ENCODE data around the gene ATG9B.

ATG9B gene

DNA sequence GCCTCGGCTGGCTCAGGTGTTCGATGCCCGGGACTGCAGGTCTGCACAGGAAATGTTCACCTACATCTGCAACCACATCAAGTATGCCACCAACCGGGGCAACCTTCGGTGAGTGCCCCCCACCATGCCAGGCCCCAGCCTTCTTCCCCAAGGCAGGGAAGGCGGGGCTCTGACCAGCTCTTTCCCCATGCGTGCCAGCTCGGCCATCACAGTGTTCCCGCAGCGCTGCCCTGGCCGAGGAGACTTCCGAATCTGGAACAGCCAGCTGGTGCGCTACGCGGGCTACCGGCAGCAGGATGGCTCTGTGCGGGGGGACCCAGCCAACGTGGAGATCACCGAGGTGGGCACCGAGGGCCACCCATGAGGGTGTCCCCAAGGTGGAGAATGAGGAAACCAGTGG lies 26.0 kb downstream of the ATG9B start:
- no peak for DNase-seq (ENCODE audit: low read depth)

GRCh38 chr7:150997817-150998216 lies 26.5 kb downstream of the ATG9B start:
- DNase-seq (ENCODE audit: low read depth), result no peak

DNA sequence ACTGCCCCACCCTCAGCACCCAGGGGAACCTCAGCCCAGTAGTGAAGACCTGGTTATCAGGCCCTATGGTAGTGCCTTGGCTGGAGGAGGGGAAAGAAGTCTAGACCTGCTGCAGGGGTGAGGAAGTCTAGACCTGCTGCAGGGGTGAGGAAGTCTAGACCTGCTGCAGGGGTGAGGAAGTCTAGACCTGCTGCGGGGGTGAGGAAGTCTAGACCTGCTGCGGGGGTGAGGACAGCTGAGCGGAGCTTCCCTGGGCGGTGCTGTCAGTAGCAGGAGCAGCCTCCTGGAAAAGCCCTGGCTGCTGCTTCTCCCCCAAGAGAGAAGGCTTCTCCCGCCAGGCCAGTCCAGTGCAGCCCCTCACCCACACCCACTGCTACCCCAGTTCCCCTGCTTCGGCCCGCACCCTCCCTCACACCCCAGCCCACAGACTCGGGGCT lies 27.2 kb downstream of the ATG9B start:
- DNase-seq (ENCODE audit: low read depth), result no peak

DNA sequence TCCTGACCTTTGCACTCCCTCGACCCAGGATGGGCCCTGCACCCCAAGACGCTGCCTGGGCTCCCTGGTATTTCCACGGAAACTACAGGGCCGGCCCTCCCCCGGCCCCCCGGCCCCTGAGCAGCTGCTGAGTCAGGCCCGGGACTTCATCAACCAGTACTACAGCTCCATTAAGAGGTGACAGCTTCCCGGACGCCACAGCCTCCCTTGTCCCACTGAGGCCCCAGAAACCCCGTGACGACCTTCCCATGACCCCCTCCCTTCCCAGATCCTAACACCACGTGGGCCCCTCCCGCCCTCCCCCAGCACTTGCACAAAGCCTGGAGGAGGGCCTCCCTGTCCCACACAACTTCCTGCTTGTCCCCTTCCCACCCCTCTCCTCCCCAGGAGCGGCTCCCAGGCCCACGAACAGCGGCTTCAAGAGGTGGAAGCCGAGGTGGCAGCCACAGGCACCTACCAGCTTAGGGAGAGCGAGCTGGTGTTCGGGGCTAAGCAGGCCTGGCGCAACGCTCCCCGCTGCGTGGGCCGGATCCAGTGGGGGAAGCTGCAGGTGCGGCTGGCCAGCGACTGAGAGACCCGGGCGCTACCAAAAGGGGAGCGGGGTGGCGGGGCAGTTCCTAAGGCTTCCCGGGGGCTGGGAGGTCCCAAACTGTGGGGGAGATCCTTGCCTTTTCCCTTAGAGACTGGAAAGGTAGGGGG lies 27.8 kb downstream of the ATG9B start:
- DNase-seq (ENCODE audit: low read depth), result no peak

DNA sequence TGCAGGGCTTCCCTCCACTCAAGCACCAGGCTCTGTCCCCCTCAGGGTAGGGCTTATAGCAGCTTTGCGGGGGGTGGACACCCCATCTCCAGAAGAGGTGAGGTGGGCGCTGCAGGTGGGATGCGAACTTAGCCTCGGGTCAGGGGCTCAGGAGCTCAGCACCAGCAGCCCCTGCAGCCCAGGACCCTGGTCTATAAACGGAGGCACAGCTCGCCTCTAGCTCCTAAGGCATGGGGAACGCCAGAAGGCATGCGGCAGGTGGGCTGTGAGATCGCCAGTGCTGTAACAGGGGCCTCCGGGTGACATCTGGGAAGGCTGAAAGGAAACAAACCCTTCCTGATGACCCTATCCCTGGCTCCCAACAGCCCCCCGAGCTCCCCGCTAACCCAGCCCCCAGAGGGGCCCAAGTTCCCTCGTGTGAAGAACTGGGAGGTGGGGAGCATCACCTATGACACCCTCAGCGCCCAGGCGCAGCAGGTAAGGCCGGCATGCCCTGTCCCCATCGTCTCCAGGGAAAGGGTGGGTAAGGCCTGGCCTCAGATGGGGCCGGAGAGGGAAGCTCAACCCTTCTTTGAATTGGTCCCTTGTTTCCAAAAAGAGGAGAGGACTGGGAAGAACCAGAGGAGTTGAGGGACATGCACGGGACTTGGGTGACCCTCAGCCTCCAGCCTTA lies 29.3 kb downstream of the ATG9B start:
- DNase-seq (ENCODE audit: low read depth), result no peak

DNA sequence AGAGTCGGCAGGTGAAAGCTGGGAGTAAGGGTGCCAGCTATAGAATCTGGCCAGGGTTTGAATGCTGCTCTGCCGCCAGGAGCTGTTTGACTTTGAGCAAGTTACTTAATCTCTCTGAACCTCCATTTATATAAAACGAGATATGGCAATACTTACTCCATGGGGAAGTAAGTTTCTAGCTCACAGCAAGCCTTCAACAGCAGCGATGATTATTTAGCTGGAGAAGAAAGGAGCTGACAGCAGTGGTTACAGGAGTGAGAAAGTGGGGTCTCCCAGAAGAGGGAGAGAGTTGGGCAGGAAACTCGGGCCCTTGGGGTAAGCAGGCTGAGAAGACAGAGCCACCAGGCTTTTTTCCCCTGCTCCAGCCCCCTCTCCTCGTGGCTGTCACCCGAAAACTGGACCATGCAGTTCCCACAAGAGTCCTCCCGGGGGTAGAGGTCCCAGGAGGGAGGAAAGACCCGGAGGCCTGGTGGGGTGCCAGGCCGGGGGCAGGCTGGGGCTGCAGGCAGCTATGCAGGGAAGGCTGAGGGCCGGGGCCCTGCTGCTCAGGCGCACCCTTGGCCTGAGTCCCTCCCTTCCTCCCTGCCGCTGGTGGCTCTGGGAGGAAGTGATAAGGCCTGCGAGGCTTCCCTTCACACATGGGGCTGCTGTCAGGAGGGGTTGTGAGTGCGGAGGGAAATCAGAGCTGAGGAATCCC lies 30.0 kb downstream of the ATG9B start:
- DNase-seq (ENCODE audit: low read depth), result no peak

- no peak for DNase-seq (ENCODE audit: low read depth)
Observed at GRCh38 chr7:150993511-150993910, 30.8 kb downstream of the ATG9B start.

DNA sequence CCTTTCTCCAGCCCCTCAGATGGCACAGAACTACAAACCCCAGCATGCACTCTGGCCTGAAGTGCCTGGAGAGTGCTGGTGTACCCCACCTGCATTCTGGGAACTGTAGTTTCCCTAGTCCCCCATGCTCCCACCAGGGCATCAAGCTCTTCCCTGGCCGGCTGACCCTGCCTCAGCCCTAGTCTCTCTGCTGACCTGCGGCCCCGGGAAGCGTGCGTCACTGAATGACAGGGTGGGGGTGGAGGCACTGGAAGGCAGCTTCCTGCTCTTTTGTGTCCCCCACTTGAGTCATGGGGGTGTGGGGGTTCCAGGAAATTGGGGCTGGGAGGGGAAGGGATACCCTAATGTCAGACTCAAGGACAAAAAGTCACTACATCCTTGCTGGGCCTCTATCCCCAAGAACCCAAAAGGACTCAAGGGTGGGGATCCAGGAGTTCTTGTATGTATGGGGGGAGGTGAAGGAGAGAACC lies 31.4 kb downstream of the ATG9B start:
- DNase-seq (ENCODE audit: low read depth), result no peak

DNA sequence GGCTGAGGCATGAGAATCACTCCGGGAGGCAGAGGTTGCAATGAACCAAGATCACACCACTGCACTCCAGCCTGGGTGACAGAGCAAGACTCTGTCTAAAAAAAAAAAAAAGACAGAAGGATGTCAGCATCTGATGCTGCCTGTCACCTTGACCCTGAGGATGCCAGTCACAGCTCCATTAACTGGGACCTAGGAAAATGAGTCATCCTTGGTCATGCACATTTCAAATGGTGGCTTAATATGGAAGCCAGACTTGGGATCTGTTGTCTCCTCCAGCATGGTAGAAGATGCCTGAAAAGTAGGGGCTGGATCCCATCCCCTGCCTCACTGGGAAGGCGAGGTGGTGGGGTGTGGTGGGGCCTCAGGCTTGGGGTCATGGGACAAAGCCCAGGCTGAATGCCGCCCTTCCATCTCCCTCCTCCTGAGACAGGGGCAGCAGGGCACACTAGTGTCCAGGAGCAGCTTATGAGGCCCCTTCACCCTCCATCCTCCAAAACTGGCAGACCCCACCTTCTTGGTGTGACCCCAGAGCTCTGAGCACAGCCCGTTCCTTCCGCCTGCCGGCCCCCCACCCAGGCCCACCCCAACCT lies 32.1 kb downstream of the ATG9B start:
- no peak for DNase-seq (ENCODE audit: low read depth)

DNA sequence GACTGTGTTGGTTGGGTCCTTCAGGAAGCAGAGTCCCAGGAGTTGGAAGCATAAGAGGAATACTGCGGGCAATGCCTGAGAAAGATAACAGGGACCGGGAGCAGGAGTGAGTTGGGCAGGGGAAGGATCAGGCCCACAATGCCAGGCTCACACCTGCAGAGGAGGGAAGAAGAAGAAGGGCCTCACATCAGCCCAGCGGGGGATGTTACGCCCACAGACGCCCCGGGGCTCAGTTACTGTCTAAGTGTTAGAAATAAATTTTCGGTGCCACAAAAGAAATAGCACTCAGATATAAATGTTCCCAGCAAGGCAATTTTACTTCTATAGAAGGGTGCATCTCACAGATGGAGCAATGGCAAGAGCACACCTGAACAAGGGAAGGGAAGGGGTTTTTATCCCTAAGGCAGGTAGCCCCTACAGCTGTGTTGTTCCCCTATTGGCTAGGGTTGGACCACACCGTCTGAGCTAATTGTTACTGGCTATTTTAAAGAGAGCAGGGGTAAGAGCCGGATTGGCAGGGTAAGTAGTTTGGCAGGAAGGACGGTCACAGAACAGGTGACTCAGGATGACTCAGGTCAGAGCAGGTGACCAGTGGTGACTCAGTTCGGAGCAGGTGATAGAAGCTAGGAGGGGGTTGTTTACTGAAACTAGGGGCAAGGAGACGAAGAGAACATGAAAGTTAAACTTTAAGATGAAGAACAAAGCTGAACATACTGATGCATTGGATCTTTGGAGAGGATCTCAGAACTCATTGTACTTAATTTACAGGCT lies 33.7 kb downstream of the ATG9B start, which contains the start of gene NOS3:
Gene NOS3 (plus strand): TSS at position 602 of the 771 bp plus-strand sequence. CDS start 2,787 bp downstream, outside the sequence.
- no peak for DNase-seq (ENCODE audit: low read depth)

- no peak for DNase-seq (ENCODE audit: low read depth)
Observed at GRCh38 chr7:150989456-150989855, 34.8 kb downstream of the ATG9B start.

DNA sequence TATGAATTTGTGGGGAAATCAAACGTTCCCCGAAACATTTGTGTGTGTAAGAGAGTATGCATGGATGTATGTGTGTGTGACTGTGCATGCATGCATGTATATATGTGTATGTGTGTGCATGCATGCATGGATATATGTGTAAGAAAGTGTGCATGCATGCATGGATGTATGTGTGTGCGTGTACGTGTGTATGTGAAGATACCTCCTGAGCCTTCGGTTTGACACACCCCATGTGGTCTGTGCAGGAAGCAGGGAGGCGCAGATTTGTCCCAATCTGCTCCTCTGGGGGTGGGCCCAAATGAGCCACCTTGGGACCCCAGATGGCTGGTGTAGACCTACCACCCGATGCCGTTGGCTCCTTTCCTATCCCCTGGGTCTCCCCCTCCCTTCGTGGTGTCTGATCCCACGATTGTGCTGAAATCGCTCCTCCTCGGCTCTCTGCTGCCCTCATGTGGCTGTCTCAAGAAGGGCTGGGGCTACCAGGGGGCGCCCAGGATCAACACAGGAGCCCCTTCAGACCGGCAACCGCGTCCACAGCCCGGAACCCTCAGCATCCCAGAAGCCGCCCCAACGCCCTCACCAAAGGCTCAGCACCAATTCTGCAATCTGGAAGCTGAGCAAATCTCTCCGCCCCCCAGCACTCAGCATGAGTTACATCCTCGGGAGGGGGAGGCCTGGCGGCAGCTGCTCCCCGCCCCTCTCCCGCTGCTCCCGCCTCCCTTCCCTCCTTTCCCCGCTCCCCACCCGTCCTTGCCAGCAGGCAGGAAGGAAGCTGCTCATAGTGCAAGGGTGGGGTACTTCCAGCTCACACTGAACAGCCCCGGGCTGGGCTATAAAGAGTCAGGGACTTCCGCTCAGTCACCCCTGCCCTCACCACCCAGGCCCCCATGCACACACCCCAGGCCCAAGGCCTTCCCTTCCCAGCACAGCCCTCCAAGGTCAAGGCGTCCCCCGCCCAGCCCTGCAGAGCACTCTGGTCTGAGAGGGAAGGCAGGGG lies 35.8 kb downstream of the ATG9B start:
- DNase-seq (ENCODE audit: low read depth), result peak; percentile 43

- DNase-seq (ENCODE audit: low read depth), result no peak
Observed at GRCh38 chr7:150986556-150986955, 37.7 kb downstream of the ATG9B start.

DNA sequence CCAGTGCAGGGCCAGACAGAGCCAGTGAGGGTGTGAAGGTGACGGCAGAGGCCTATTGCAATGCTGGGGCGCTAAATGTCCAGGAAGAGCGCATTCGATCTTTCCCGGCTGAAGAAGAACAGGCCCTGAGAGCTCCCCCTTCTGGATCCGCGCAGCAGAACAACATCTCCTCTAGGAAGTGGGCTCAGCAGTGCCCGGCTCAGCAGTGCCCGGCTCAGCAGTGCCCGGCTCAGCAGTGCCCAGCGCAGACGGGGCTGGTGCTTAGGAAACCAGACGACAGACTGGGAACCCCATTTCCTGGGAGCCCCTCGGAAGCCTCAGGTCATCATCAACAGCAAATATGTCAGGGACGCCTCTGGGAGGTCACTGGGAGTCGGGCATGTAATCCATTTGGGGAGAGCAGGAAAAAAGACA lies 38.2 kb downstream of the ATG9B start:
- no peak for DNase-seq (ENCODE audit: low read depth)

DNA sequence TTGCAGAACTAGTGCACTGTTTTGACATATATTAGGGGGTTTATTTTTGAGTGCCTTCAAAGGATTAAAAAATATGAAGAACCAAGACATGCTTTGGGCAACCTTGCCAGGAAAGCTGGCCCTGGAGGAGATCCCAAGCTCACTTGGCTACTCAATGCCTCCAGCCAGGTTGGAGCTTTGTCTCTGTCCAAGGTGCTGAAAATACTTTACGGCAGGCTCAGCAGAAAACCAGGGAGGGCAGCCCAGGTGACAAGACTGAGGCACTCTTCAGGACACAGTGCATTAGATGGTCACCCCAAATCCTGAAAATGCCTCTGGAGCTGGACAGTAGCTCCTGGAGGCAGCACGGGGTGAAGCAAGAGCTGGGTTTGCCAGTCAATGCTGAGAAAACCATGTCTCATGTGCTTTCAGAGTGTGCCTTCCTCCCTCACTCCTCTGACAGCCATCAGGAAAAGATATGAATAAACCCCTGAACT lies 40.4 kb downstream of the ATG9B start:
- DNase-seq (ENCODE audit: low read depth), result no peak

DNA sequence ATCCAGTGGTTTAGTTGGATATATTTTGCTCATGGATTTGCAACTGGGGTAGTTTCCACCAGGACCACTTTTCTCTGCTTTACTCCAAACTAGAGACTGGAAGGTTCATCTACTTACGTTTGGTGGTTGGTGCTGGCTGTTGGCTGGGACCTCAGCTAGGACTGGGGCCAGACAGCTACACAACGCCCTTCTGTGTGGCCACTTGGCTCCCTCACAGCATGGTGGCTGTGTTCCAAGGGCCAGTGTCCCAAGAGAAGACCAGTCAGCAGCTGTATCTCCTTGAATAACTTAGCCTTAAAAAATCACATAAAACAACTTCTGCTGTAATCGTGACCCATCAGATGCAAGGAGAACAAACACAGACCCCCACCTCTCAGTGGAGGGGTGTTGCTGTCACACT lies 41.9 kb downstream of the ATG9B start:
- no peak for DNase-seq (ENCODE audit: low read depth)

DNA sequence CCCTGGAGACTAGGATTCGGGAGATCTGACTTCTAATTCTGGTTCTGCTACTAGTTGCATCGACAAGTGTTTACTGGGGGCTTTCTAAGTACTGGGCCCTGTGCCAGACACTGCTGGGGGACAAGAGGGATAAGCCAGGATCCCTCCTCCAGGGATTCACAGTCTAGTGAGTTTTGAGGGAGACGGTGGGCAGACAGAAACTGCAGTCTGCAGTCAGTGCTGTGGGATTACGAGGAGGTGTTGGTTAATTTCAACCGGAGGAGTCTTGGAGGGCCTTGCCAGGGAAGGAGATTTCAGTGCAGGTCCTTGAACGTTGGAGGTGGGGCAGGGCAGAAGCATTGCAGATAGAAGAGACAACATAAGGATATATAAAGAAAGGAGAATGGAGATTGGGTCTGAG lies 42.6 kb downstream of the ATG9B start:
- DNase-seq (ENCODE audit: low read depth), result no peak

DNA sequence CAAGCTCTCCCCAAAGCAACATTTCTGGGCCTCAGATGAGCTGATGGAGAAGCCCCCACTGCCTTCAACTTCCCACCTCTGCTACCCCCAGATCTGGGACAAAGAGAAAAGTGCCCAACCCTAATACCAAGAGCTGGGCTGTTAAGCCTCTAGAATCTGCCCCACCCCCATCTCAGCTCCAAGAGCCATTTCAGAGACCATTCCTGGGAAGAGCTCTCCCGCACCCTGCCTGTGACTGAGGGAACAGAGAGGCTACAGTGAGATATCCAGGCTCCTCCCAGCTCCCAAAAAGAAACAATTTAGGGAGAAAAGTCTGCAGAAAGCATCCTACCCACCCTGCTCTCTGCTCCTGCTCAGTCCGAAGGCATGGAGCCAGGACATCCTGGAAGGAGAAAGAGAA lies 43.6 kb downstream of the ATG9B start:
- no peak for DNase-seq (ENCODE audit: low read depth)

DNA sequence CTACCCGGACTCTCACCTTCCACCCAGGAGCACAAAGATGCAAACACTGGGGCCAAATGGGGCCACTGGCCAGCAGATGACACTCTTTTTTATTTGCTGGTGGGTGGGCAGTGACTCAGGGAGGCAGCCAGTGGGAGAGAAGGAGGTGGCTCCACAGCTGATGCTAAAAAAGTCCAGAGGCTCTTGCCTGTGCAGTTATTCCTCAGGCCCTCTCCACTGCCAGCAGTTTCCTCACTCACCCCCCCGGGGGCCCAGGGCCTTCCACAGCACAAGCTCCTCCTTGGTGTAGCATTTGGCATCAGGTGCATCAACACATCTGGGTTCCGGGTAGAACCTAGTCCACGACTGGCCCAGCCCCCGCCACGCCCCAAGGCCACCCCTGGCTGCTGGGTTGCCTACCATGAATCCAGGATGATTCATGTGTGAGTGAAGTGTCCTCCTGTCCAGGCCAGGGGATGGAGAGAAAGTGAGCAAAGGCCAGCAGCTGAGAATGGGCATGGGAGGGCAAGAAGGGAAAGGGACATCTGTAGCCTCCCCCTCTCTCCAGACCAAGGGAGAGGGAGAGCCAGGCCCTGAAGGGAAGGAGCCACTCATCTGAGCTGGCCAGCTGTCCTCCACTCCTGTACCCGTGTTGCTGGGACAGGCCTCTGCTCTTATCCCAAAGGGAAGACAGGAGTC lies 44.4 kb downstream of the ATG9B start:
- no peak for DNase-seq (ENCODE audit: low read depth)

All from T-helper 22 cell (primary cell).